ENCODE data around the gene ZZZ3.

Gene ZZZ3

DNA sequence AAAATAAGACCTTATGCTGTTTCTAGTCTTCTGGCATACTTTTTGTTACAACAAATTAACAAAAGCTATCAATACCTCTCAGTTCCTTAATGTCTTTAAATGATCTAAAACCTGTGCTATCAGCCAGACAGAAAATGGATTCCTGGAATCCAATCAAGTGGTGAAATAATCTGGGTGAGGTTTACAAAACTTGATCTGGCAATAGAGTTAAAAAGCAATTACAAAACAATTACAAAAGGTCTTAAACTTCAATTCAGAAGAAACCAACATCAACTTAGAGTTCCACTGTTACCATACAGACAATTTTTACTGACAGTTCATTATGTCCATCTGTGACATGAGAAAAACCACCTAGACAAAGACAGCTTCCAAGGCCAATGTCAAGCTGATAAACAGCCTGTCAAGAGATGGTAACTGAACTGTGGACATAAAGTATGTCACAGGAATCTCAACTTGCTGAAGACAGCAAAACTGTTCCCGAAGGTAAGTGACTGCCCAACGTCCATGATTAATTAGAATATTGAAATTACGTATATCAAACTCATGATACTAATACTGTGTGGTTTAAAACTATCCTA lies 17.4 kb downstream of the ZZZ3 start:
- H3K27ac ChIP-seq (ENCODE audit: extremely low read depth, low read depth, low read length), result no peak overlapping the region
- POLR2A ChIA-PET, result no interaction called here
- no peaks in the 10 kb centered on the region for H3K9me3 ChIP-seq (ENCODE audit: control insufficient read depth, insufficient read depth, low read depth, low read length)
- CTCF ChIA-PET, result interaction anchor here (0.9 kb wide), 1 partner anchor 18 kb away, joined by 3 read pairs; no protein-coding TSS in a partner anchor
- no peaks in the 10 kb centered on the region for H3K36me3 ChIP-seq (ENCODE audit: control insufficient read depth in 2 of 2, insufficient read depth in 1 of 2, low read length in 2 of 2)
- TF ChIP-seq, protein P1, sequence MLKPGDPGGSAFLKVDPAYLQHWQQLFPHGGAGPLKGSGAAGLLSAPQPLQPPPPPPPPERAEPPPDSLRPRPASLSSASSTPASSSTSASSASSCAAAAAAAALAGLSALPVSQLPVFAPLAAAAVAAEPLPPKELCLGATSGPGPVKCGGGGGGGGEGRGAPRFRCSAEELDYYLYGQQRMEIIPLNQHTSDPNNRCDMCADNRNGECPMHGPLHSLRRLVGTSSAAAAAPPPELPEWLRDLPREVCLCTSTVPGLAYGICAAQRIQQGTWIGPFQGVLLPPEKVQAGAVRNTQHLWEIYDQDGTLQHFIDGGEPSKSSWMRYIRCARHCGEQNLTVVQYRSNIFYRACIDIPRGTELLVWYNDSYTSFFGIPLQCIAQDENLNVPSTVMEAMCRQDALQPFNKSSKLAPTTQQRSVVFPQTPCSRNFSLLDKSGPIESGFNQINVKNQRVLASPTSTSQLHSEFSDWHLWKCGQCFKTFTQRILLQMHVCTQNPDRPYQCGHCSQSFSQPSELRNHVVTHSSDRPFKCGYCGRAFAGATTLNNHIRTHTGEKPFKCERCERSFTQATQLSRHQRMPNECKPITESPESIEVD (tag by site-specific recombination; IDR thresholded peaks at IDR 0.05), result peak; percentile 74
- TF ChIP-seq, protein P2, sequence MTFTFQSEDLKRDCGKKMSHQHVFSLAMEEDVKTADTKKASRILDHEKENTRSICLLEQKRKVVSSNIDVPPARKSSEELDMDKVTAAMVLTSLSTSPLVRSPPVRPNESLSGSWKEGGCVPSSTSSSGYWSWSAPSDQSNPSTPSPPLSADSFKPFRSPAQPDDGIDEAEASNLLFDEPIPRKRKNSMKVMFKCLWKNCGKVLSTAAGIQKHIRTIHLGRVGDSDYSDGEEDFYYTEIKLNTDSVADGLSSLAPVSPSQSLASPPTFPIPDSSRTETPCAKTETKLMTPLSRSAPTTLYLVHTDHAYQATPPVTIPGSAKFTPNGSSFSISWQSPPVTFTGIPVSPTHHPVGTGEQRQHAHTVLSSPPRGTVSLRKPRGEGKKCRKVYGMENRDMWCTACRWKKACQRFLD (tag by site-specific recombination; IDR thresholded peaks at IDR 0.05), result no peak
- TF ChIP-seq, protein P3, sequence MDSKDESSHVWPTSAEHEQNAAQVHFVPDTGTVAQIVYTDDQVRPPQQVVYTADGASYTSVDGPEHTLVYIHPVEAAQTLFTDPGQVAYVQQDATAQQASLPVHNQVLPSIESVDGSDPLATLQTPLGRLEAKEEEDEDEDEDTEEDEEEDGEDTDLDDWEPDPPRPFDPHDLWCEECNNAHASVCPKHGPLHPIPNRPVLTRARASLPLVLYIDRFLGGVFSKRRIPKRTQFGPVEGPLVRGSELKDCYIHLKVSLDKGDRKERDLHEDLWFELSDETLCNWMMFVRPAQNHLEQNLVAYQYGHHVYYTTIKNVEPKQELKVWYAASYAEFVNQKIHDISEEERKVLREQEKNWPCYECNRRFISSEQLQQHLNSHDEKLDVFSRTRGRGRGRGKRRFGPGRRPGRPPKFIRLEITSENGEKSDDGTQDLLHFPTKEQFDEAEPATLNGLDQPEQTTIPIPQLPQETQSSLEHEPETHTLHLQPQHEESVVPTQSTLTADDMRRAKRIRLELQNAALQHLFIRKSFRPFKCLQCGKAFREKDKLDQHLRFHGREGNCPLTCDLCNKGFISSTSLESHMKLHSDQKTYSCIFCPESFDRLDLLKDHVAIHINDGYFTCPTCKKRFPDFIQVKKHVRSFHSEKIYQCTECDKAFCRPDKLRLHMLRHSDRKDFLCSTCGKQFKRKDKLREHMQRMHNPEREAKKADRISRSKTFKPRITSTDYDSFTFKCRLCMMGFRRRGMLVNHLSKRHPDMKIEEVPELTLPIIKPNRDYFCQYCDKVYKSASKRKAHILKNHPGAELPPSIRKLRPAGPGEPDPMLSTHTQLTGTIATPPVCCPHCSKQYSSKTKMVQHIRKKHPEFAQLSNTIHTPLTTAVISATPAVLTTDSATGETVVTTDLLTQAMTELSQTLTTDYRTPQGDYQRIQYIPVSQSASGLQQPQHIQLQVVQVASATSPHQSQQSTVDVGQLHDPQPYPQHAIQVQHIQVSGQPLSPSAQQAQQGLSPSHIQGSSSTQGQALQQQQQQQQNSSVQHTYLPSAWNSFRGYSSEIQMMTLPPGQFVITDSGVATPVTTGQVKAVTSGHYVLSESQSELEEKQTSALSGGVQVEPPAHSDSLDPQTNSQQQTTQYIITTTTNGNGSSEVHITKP (tag by site-specific recombination; IDR thresholded peaks at IDR 0.05), result 0 out of 2 replicates have a peak, but pooled peaks have one; percentile 9
- no peak overlapping the region for H3K4me3 ChIP-seq (ENCODE audit: low read depth, low read length)
- peaks cover 3% of the 10 kb centered on the region; the same call in 1 of the 2 replicates for H3K4me1 ChIP-seq (ENCODE audit: control insufficient read depth, insufficient read depth, low read length)

DNA sequence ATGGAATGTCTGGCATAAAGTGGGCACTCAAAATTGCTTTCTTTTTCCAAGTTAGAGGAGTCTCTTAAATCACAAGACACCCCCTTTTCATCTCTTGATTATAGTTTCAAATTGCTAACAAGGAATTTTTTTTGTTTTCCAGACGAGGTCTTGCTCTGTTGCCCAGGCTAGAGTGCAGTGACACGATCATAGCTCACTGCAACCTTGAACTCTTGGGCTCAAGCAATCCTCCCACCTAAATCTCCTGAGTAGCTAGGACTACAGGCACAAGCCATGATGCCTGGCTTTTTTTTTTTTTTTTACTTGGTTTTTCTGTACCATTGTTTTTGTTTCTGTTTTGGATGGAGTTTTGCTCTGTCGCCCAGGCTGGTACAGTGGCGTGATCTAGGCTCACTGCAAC lies 20.8 kb downstream of the ZZZ3 start:
- H3K36me3 ChIP-seq (ENCODE audit: control insufficient read depth in 2 of 2, insufficient read depth in 1 of 2, low read length in 2 of 2), result no peaks in the 10 kb centered on the region

More for the DNA sequence above, 20.8 kb downstream of the ZZZ3 start:
- TF ChIP-seq ZNF202 (tag by site-specific recombination; IDR thresholded peaks at IDR 0.05; ENCODE audit: borderline replicate concordance), result no peak
- TF ChIP-seq, protein P4, sequence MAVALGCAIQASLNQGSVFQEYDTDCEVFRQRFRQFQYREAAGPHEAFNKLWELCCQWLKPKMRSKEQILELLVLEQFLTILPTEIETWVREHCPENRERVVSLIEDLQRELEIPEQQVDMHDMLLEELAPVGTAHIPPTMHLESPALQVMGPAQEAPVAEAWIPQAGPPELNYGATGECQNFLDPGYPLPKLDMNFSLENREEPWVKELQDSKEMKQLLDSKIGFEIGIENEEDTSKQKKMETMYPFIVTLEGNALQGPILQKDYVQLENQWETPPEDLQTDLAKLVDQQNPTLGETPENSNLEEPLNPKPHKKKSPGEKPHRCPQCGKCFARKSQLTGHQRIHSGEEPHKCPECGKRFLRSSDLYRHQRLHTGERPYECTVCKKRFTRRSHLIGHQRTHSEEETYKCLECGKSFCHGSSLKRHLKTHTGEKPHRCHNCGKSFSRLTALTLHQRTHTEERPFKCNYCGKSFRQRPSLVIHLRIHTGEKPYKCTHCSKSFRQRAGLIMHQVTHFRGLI (tag by site-specific recombination; IDR thresholded peaks at IDR 0.05), result no peak
- no peak for TF ChIP-seq ZNF707 (tag by site-specific recombination; IDR thresholded peaks at IDR 0.05)
- TF ChIP-seq ZNF426 (tag by site-specific recombination; IDR thresholded peaks at IDR 0.05), result no peak
- no peak for TF ChIP-seq YY2 (tag by site-specific recombination; IDR thresholded peaks at IDR 0.05)
- no peak for TF ChIP-seq ZNF16 (tag by site-specific recombination; IDR thresholded peaks at IDR 0.05; ENCODE audit: low read depth)
- no peak for TF ChIP-seq ZNF140 (tag by site-specific recombination; IDR thresholded peaks at IDR 0.05)
- no peak for TF ChIP-seq ZNF416 (tag by site-specific recombination; IDR thresholded peaks at IDR 0.05)
- no peak for TF ChIP-seq ZNF571 (tag by site-specific recombination; IDR thresholded peaks at IDR 0.05)
- no peak for TF ChIP-seq ZNF596 (tag by site-specific recombination; IDR thresholded peaks at IDR 0.05)
- TF ChIP-seq, protein P5, sequence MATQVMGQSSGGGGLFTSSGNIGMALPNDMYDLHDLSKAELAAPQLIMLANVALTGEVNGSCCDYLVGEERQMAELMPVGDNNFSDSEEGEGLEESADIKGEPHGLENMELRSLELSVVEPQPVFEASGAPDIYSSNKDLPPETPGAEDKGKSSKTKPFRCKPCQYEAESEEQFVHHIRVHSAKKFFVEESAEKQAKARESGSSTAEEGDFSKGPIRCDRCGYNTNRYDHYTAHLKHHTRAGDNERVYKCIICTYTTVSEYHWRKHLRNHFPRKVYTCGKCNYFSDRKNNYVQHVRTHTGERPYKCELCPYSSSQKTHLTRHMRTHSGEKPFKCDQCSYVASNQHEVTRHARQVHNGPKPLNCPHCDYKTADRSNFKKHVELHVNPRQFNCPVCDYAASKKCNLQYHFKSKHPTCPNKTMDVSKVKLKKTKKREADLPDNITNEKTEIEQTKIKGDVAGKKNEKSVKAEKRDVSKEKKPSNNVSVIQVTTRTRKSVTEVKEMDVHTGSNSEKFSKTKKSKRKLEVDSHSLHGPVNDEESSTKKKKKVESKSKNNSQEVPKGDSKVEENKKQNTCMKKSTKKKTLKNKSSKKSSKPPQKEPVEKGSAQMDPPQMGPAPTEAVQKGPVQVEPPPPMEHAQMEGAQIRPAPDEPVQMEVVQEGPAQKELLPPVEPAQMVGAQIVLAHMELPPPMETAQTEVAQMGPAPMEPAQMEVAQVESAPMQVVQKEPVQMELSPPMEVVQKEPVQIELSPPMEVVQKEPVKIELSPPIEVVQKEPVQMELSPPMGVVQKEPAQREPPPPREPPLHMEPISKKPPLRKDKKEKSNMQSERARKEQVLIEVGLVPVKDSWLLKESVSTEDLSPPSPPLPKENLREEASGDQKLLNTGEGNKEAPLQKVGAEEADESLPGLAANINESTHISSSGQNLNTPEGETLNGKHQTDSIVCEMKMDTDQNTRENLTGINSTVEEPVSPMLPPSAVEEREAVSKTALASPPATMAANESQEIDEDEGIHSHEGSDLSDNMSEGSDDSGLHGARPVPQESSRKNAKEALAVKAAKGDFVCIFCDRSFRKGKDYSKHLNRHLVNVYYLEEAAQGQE (tag by site-specific recombination; IDR thresholded peaks at IDR 0.05), result no peak
- TF ChIP-seq, protein P6, sequence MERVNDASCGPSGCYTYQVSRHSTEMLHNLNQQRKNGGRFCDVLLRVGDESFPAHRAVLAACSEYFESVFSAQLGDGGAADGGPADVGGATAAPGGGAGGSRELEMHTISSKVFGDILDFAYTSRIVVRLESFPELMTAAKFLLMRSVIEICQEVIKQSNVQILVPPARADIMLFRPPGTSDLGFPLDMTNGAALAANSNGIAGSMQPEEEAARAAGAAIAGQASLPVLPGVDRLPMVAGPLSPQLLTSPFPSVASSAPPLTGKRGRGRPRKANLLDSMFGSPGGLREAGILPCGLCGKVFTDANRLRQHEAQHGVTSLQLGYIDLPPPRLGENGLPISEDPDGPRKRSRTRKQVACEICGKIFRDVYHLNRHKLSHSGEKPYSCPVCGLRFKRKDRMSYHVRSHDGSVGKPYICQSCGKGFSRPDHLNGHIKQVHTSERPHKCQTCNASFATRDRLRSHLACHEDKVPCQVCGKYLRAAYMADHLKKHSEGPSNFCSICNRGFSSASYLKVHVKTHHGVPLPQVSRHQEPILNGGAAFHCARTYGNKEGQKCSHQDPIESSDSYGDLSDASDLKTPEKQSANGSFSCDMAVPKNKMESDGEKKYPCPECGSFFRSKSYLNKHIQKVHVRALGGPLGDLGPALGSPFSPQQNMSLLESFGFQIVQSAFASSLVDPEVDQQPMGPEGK (tag by site-specific recombination; IDR thresholded peaks at IDR 0.05), result no peak
- TF ChIP-seq ZNF121 (tag by site-specific recombination; IDR thresholded peaks at IDR 0.05), result no peak
- TF ChIP-seq OVOL3 (tag by site-specific recombination; IDR thresholded peaks at IDR 0.05), result no peak
- Histone ChIP-seq H3K27ac (ENCODE audit: extremely low read depth, low read depth, low read length) (no peak overlapping the region), H3K4me3 (ENCODE audit: low read depth, low read length) (no peak overlapping the region), H3K4me1 (ENCODE audit: control insufficient read depth, insufficient read depth, low read length) (no peaks in the 10 kb centered on the region), H3K9me3 (ENCODE audit: control insufficient read depth, insufficient read depth, low read depth, low read length) (no peaks in the 10 kb centered on the region)
- ChIA-PET CTCF (no interaction called here), POLR2A (no interaction called here)

Measured in HEK293 (cell line).